ENCODE data around the gene AGAP1. TPM values are rescaled to one million over a fixed set of nuclear protein-coding genes. Genes with fewer than 3 reads are reported as not detected.

Gene AGAP1
- total and polyA plus RNA-seq, 7 donors: 4.2 to 21.6 (median 16.6) TPM

- peaks cover 0 to 45% of the 10 kb centered on the region in 2 donors for H3K36me3 ChIP-seq (ENCODE audit: insufficient read depth in 1 of 2, low read depth in 1 of 2)
- ATAC-seq: no peak
- 94 to 97% (median 95%) methylated on average over 17 of the region's 17 CpGs for WGBS, 3 donors
Measured at GRCh38 chr2:235799281-235799680, 305.4 kb downstream of the AGAP1 start.

GRCh38 chr2:235802542-235802941 is 308.7 kb downstream of the AGAP1 start:
- peaks cover 0 to 47% of the 10 kb centered on the region in 2 donors for H3K36me3 ChIP-seq (ENCODE audit: insufficient read depth in 1 of 2, low read depth in 1 of 2)
- no peak overlapping the region for H3K27ac ChIP-seq
- H3K4me3 ChIP-seq: no peak overlapping the region
- TF ChIP-seq CTCF (IDR thresholded peaks at IDR 0.05): no peak
- H3K27me3 ChIP-seq (ENCODE audit: insufficient read depth in 3 of 3, low read length in 2 of 3): no peaks in the 10 kb centered on the region
- DNase-seq (no peak), ATAC-seq (no peak)
- no peaks in the 10 kb centered on the region for H3K9me3 ChIP-seq
- H3K4me1 ChIP-seq: no peaks in the 10 kb centered on the region
- intact Hi-C loops (cut with DNase I): loop anchor here in 1 of 2 donors (5.0 kb wide), 1 partner anchor 380 kb away; no protein-coding TSS in a partner anchor

More at GRCh38 chr2:235799281-235799680, 305.4 kb downstream of the AGAP1 start:
- Histone ChIP-seq H3K4me1 (no peaks in the 10 kb centered on the region), H3K9me3 (no peaks in the 10 kb centered on the region), H3K4me3 (no peak overlapping the region), H3K27ac (no peak overlapping the region), H3K27me3 (ENCODE audit: insufficient read depth in 3 of 3, low read length in 2 of 3) (no peaks in the 10 kb centered on the region)
- TF ChIP-seq CTCF (IDR thresholded peaks at IDR 0.05): no peak
- DNase-seq: no peak
- intact Hi-C loops (cut with DNase I): no loop called here

DNA sequence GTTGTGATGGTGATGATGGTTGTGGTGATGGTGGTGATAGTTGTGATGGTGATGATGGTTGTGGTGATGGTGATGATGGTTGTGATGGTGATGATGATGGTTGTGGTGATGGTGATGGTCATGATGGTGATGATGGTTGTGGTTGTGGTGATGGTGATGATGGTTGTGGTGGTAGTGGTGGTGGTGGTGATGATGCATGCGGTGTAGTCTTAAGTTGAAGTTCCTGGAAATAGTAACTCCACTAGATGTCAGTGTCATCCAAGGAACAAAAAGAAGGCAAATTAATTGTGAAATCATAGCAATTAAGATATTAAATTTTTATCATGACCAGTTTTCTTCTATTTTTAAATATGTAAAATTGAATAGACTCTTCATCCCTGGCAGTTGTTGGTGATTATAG is 309.2 kb downstream of the AGAP1 start:
- no peak for DNase-seq
- Histone ChIP-seq H3K36me3 (ENCODE audit: insufficient read depth in 1 of 2, low read depth in 1 of 2) (peaks cover 0 to 47% of the 10 kb centered on the region in 2 donors), H3K27ac (no peak overlapping the region), H3K27me3 (ENCODE audit: insufficient read depth in 3 of 3, low read length in 2 of 3) (no peaks in the 10 kb centered on the region), H3K4me3 (no peak overlapping the region), H3K9me3 (no peaks in the 10 kb centered on the region), H3K4me1 (no peaks in the 10 kb centered on the region)
- 91 to 100% (median 100%) methylated on average over 1 of the region's 1 CpG for WGBS, 3 donors
- peak; percentile 22 for TF ChIP-seq CTCF (IDR thresholded peaks at IDR 0.05)
- intact Hi-C loops (cut with DNase I): loop anchor here in 1 of 2 donors (5.0 kb wide), 1 partner anchor 379 kb away; no protein-coding TSS in a partner anchor
- ATAC-seq: no peak

- Histone ChIP-seq H3K4me1 (no peaks in the 10 kb centered on the region), H3K27me3 (ENCODE audit: insufficient read depth in 3 of 3, low read length in 2 of 3) (no peaks in the 10 kb centered on the region), H3K4me3 (no peak overlapping the region), H3K27ac (no peak overlapping the region), H3K9me3 (no peaks in the 10 kb centered on the region), H3K36me3 (ENCODE audit: insufficient read depth in 1 of 2, low read depth in 1 of 2) (peaks cover 0 to 45% of the 10 kb centered on the region in 2 donors)
- ATAC-seq: no peak
- intact Hi-C loops (cut with DNase I): loop anchor here in 1 of 2 donors (5.0 kb wide), 1 partner anchor 378 kb away; no protein-coding TSS in a partner anchor
- TF ChIP-seq CTCF (IDR thresholded peaks at IDR 0.05): no peak
- no peak for DNase-seq
- WGBS, 3 donors: 80 to 85% (median 82%) methylated on average over 6 of the region's 6 CpGs
Measured at GRCh38 chr2:235804676-235805075, 310.8 kb downstream of the AGAP1 start.
